GM12878 (cell line): ENCODE measurements around the gene TMEM88. TPM values are rescaled to one million over a fixed set of nuclear protein-coding genes. Genes with fewer than 3 reads are reported as not detected.

Experiments
- BACH1 ChIP-seq: fragments of 450-650 bp; IDR thresholded peaks from 2 replicates; pipeline ENCODE4 v1.6.1; 2017; ENCODE audit warnings: mild to moderate bottlenecking, borderline replicate concordance
- BHLHE40 ChIP-seq, 2 experiments: fragments of 450-650 bp in 1 of 2; IDR thresholded peaks; 2 replicates each; pipeline ENCODE4 v1.6.1; 2011 to 2017; ENCODE audit warnings: low read depth in 2 of 2, borderline replicate concordance in 1 of 2, improper control_type of control experiment in 1 of 2, low read length in 1 of 2, mild to moderate bottlenecking in 1 of 2
- CTCF ChIP-seq, 3 experiments: IDR thresholded peaks in 2 of 3; conservative IDR thresholded peaks in 1 of 3; 2 replicates each; pipeline ENCODE4 v1.5.1; 2011; ENCODE audit warnings: low read depth in 3 of 3, low read length in 3 of 3, mild to moderate bottlenecking in 3 of 3, control low read depth in 2 of 3, moderate library complexity in 2 of 3, inconsistent platforms in 1 of 3, mixed read lengths in 1 of 3; ENCODE audit not compliant: control insufficient read depth in 2 of 3, insufficient read depth in 1 of 3; ENCODE audit errors: extremely low read depth in 1 of 3
- HDGF ChIP-seq: fragments of 450-650 bp; IDR thresholded peaks from 2 replicates; pipeline ENCODE4 v1.6.1; 2016; ENCODE audit warnings: antibody characterized with exemption
- MLLT1 ChIP-seq: fragments of 450-650 bp; IDR thresholded peaks from 2 replicates; pipeline ENCODE4 v1.6.1; 2016; ENCODE audit warnings: mild to moderate bottlenecking
- MTA2 ChIP-seq: fragments of 450-650 bp; IDR thresholded peaks from 2 replicates; pipeline ENCODE4 v1.6.1; 2016; ENCODE audit warnings: low read depth, mild to moderate bottlenecking, moderate library complexity
- MXI1 ChIP-seq: fragments of 150-350 bp; IDR thresholded peaks from 2 replicates; pipeline ENCODE4 v1.6.1; 2011; ENCODE audit warnings: low read depth, mild to moderate bottlenecking, inconsistent platforms, low read length, improper control_type of control experiment
- NFIC ChIP-seq: IDR thresholded peaks from 2 replicates; pipeline ENCODE4 v1.6.1; 2012; ENCODE audit warnings: low read depth, mild to moderate bottlenecking, inconsistent platforms, low read length, moderate library complexity
- NKRF ChIP-seq: fragments of 450-650 bp; conservative IDR thresholded peaks from 2 replicates; pipeline ENCODE4 v1.6.1; 2017; ENCODE audit warnings: mild to moderate bottlenecking, moderate library complexity
- PAX8 ChIP-seq: fragments of 450-650 bp; IDR thresholded peaks from 2 replicates; pipeline ENCODE4 v1.6.1; 2017; ENCODE audit warnings: mild to moderate bottlenecking, moderate library complexity
- POU2F2 ChIP-seq: IDR thresholded peaks from 3 replicates; pipeline ENCODE4 v1.6.1; 2011; ENCODE audit warnings: low read depth, mild to moderate bottlenecking, low read length, borderline replicate concordance
- RAD21 ChIP-seq: IDR thresholded peaks from 2 replicates; pipeline ENCODE4 v1.6.1; 2011; ENCODE audit warnings: mild to moderate bottlenecking, low read depth, low read length, moderate library complexity; ENCODE audit not compliant: insufficient read depth
- RAD51 ChIP-seq: fragments of 450-650 bp; IDR thresholded peaks from 2 replicates; pipeline ENCODE4 v1.6.1; 2016; ENCODE audit warnings: moderate library complexity, mild to moderate bottlenecking, inconsistent platforms
- RCOR1 ChIP-seq: conservative IDR thresholded peaks from 2 replicates; pipeline ENCODE4 v1.6.1; 2012; ENCODE audit warnings: low read depth, low read length, improper control_type of control experiment
- SKIL ChIP-seq: fragments of 450-650 bp; IDR thresholded peaks from 2 replicates; pipeline ENCODE4 v1.6.1; 2017; ENCODE audit warnings: mild to moderate bottlenecking, low read depth, inconsistent platforms; ENCODE audit not compliant: poor library complexity, severe bottlenecking
- SMC3 ChIP-seq: IDR thresholded peaks from 2 replicates; pipeline ENCODE4 v1.6.1; 2011; ENCODE audit warnings: low read length, improper control_type of control experiment, borderline replicate concordance
- SP1 ChIP-seq: IDR thresholded peaks from one replicate; pipeline ENCODE4 v1.6.1; 2011; ENCODE audit warnings: low read depth, low read length
- TBL1XR1 ChIP-seq: IDR thresholded peaks from 2 replicates; pipeline ENCODE4 v1.6.1; 2012; ENCODE audit warnings: low read depth, low read length, improper control_type of control experiment
- YBX1 ChIP-seq: fragments of 450-650 bp; IDR thresholded peaks from 2 replicates; pipeline ENCODE4 v1.6.1; 2016; ENCODE audit warnings: antibody characterized with exemption
- ZBED1 ChIP-seq: IDR thresholded peaks from 2 replicates; pipeline ENCODE4 v1.6.1; 2016; ENCODE audit warnings: borderline replicate concordance
- ZNF24 ChIP-seq: fragments of 450-650 bp; IDR thresholded peaks from 2 replicates; pipeline ENCODE4 v1.6.1; 2017; ENCODE audit warnings: antibody characterized with exemption, mild to moderate bottlenecking
- ZZZ3 ChIP-seq: IDR thresholded peaks from 2 replicates; pipeline ENCODE4 v1.6.1; 2011; ENCODE audit warnings: low read depth; ENCODE audit not compliant: control insufficient read depth, insufficient read length
- polyA plus RNA-seq, 11 experiments: library from polyadenylated mRNA; depleted of rRNA in 4 of 11; unstranded in 6 of 11; stranded (reverse) in 5 of 11; fragments of >200 nt; fragmentation: Nextera tagmentation in 4 of 11; fragmentation: Illumina TruSeq in 1 of 11; extraction: Ambion mirVana in 4 of 11; extraction: Trizol in 1 of 11; gene quantifications; 1 replicate in 1 of 11; 2 replicates in 10 of 11; pipeline versions ENCODE4 v1.2.1 to v1.2.3, GENCODE V29; 2011 to 2016; ENCODE audit warnings: inconsistent platforms in 2 of 11, missing spikeins in 2 of 11, low read depth in 1 of 11
- total RNA-seq, 4 experiments: library from RNA; depleted of rRNA in 3 of 4; stranded (reverse); fragments of >200 nt in 3 of 4; fragmentation: Illumina TruSeq in 1 of 4; extraction: Trizol in 1 of 4; gene quantifications; 2 replicates each; pipeline versions ENCODE4 v1.2.1 to v1.2.3, GENCODE V29; 2013 to 2021

The TMEM88 gene
- total and polyA plus RNA-seq, 10 of the 15 experiments (the other 5 are each of a cell fraction or from before 2014, with no cell fraction given), result 0.21 to 2.2 (median 0.62) TPM; not detected in 5

- peak; percentile 55; the same call in 1 of the 2 replicates for TF ChIP-seq MLLT1
- TF ChIP-seq RCOR1, result no peak
- TF ChIP-seq SMC3, result no peak
- peak; percentile 40; the same call in 1 of the 2 replicates for TF ChIP-seq RAD21
- TF ChIP-seq BHLHE40 (IDR thresholded peaks at IDR 0.05; ENCODE audit: borderline replicate concordance in 1 of 2, low read depth in 2 of 2, low read length in 1 of 2), result peak; percentile 28 to 51; a peak in 2 of 4 replicates
- no peak for TF ChIP-seq ZNF24
- 0 out of 2 replicates have a peak, but pooled peaks have one; percentile 25 for TF ChIP-seq MTA2
- TF ChIP-seq HDGF, result peak; percentile 53; the same call in 1 of the 2 replicates
- TF ChIP-seq NKRF, result 0 out of 2 replicates have a peak, but pooled peaks have one; percentile 66
- TF ChIP-seq POU2F2, result 0 out of 3 replicates have a peak, but pooled peaks have one; percentile 25
- TF ChIP-seq SKIL, result peak; percentile 82
- no peak for TF ChIP-seq YBX1
- no peak for TF ChIP-seq ZZZ3
- TF ChIP-seq TBL1XR1, result no peak
- TF ChIP-seq MXI1, result no peak
- TF ChIP-seq NFIC, result no peak
- TF ChIP-seq ZBED1, result no peak
- no peak for TF ChIP-seq BACH1
- peak; percentile 81 for TF ChIP-seq RAD51
- TF ChIP-seq PAX8, result no peak
- no peak for TF ChIP-seq SP1
- TF ChIP-seq CTCF (IDR thresholded peaks at IDR 0.05 in 2 of 3, conservative IDR thresholded peaks at IDR 0.05 in 1 of 3; ENCODE audit: control insufficient read depth in 2 of 3, extremely low read depth in 1 of 3, insufficient read depth in 1 of 3, low read depth in 3 of 3, low read length in 3 of 3), result peak in 2 of 3 experiments; percentile 11 to 54; a peak in 3 of 6 replicates
Measured at GRCh38 chr17:7841396-7841914, 13.4 kb upstream of the TMEM88 start (continued).
